HG03095 (cell line): ENCODE results near the gene CTNNA1.

Experiments
- ATAC-seq: cut with Tn5 transposase; IDR thresholded peaks from one replicate; pipeline ENCODE4 v1.9.1; 2021; ENCODE audit warnings: moderate library complexity; ENCODE audit not compliant: unreplicated experiment

CTNNA1 gene

GRCh38 chr5:138979684-138980280 is 226.6 kb downstream of the CTNNA1 start:
- ATAC-seq: no peak

GRCh38 chr5:138980441-138980840 is 227.2 kb downstream of the CTNNA1 start:
- ATAC-seq: no peak

- ATAC-seq: no peak
These were observed 227.9 kb downstream of the CTNNA1 start for GRCh38 chr5:138981131-138981530.

GRCh38 chr5:138981586-138981985 is 228.4 kb downstream of the CTNNA1 start:
- no peak for ATAC-seq

GRCh38 chr5:138983984-138984383 is 230.8 kb downstream of the CTNNA1 start:
- ATAC-seq: no peak
